K562 (cell line): ENCODE results near the gene ARID3C. TPM values are rescaled to one million over a fixed set of nuclear protein-coding genes. Genes with fewer than 3 reads are reported as not detected.

ENCODE experiments used
- BACH1 ChIP-seq: fragments of 200-800 bp; sonication (Bioruptor generic); IDR thresholded peaks from 2 replicates; pipeline ENCODE4 v1.6.1; 2016; ENCODE audit warnings: missing genetic modification characterization, missing compliant biosample characterization
- BHLHE40 ChIP-seq: IDR thresholded peaks from 2 replicates; pipeline ENCODE4 v1.6.1; 2011; ENCODE audit warnings: low read length, improper control_type of control experiment
- BRD9 ChIP-seq: fragments of 450-650 bp; IDR thresholded peaks from 2 replicates; pipeline ENCODE4 v1.6.1; 2018; ENCODE audit warnings: low read depth; ENCODE audit not compliant: partially characterized antibody
- C11orf30 ChIP-seq: fragments of 450-650 bp; IDR thresholded peaks from 2 replicates; pipeline ENCODE4 v1.6.1; 2016; ENCODE audit warnings: low read depth, mild to moderate bottlenecking
- CREBBP ChIP-seq: IDR thresholded peaks from one replicate; pipeline ENCODE4 v1.6.1; 2012; ENCODE audit warnings: low read depth, mild to moderate bottlenecking, control low read depth, inconsistent platforms, low read length
- DDX20 ChIP-seq: fragments of 450-650 bp; IDR thresholded peaks from 2 replicates; pipeline ENCODE4 v1.6.1; 2016; ENCODE audit warnings: missing genetic modification characterization, low read depth, mild to moderate bottlenecking, missing compliant biosample characterization, moderate library complexity
- ETV6 ChIP-seq, 3 experiments: fragments of 150-350 bp in 1 of 3; sonication (generic) in 1 of 3; formaldehyde crosslinking in 1 of 3; IDR thresholded peaks; 2 replicates each; pipeline versions ENCODE4 v1.6.1 to v1.8.0; 2014 to 2022; ENCODE audit warnings: borderline replicate concordance in 2 of 3, low read depth in 2 of 3, antibody characterized with exemption in 1 of 3, low read length in 1 of 3, mild to moderate bottlenecking in 1 of 3, missing genetic modification reagents in 1 of 3
- FOXO4 ChIP-seq: fragments of 450-650 bp; formaldehyde crosslinking; IDR thresholded peaks from 2 replicates; pipeline ENCODE4 v1.4.0; 2020; ENCODE audit warnings: mild to moderate bottlenecking, moderate library complexity
- GTF2E2 ChIP-seq: fragments of 200-800 bp; sonication (Bioruptor generic); IDR thresholded peaks from 2 replicates; pipeline ENCODE4 v1.6.1; 2016; ENCODE audit warnings: missing genetic modification characterization, missing compliant biosample characterization
- GTF3C2 ChIP-seq: IDR thresholded peaks from 3 replicates; pipeline ENCODE4 v1.6.1; 2011; ENCODE audit warnings: borderline replicate concordance, mild to moderate bottlenecking, moderate library complexity; ENCODE audit not compliant: insufficient read length; ENCODE audit errors: extremely low read depth
- NR3C1 ChIP-seq: sonication (generic); formaldehyde crosslinking; IDR thresholded peaks from 2 replicates; pipeline ENCODE4 v1.8.1; 2022; ENCODE audit warnings: missing genetic modification reagents
- SMARCE1 ChIP-seq: fragments of 450-650 bp; IDR thresholded peaks from 2 replicates; pipeline ENCODE4 v1.7.1; 2016; ENCODE audit warnings: mild to moderate bottlenecking
- TFAM ChIP-seq: fragments of 250-450 bp; sonication (Bioruptor Pico); conservative IDR thresholded peaks from 2 replicates; pipeline ENCODE4 v1.5.0; 2021; ENCODE audit warnings: mild to moderate bottlenecking, moderate library complexity
- XRCC3 ChIP-seq: fragments of 450-650 bp; IDR thresholded peaks from 2 replicates; pipeline ENCODE4 v1.6.1; 2017; ENCODE audit warnings: mild to moderate bottlenecking, moderate library complexity
- ZFP91 ChIP-seq: sonication (generic); formaldehyde crosslinking; IDR thresholded peaks from 2 replicates; pipeline ENCODE4 v1.8.0; 2022; ENCODE audit warnings: mild to moderate bottlenecking, missing genetic modification reagents
- ZNF197 ChIP-seq: fragments of 200-800 bp; sonication (Bioruptor generic); IDR thresholded peaks from 2 replicates; pipeline ENCODE4 v1.6.1; 2016; ENCODE audit warnings: low read depth, missing genetic modification characterization, missing compliant biosample characterization
- ZNF592 ChIP-seq: fragments of 450-650 bp; IDR thresholded peaks from 2 replicates; pipeline ENCODE4 v1.6.1; 2017; ENCODE audit warnings: antibody characterized with exemption, mild to moderate bottlenecking
- polyA plus RNA-seq, 8 experiments: library from polyadenylated mRNA; depleted of rRNA in 4 of 8; stranded (reverse) in 5 of 8; unstranded in 3 of 8; fragments of >200 nt; fragmentation: Nextera tagmentation in 2 of 8; fragmentation: Illumina TruSeq in 1 of 8; extraction: Ambion mirVana in 2 of 8; extraction: Trizol in 1 of 8; gene quantifications; 2 replicates each; pipeline versions ENCODE4 v1.2.1 to v1.2.3, GENCODE V29; 2011 to 2014; ENCODE audit warnings: inconsistent platforms in 1 of 8, missing spikeins in 1 of 8
- total RNA-seq, 7 experiments: library from RNA; depleted of rRNA in 6 of 7; stranded (reverse); fragments of >200 nt in 6 of 7; fragmentation: Illumina TruSeq in 2 of 7; extraction: Trizol in 2 of 7; gene quantifications; 2 replicates each; pipeline versions ENCODE4 v1.2.1 to v1.2.3, GENCODE V29; 2011 to 2021; ENCODE audit warnings: low replicate concordance in 1 of 7

Gene ARID3C
- total and polyA plus RNA-seq, 9 of the 15 experiments (the other 6 are each of a cell fraction or from before 2014, with no cell fraction given): not detected

GRCh38 chr9:34637356-34638137, 8.7 kb upstream of the ARID3C start, which contains the start of gene SIGMAR1 (continued):
- TF ChIP-seq SMARCE1 (no peak), NR3C1 (CRISPR knock-in tag) (0 out of 2 replicates have a peak, but pooled peaks have one; percentile 59), BHLHE40 (peak; percentile 76), GTF2E2 (tag) (no peak), ZNF197 (no peak), ETV6 (IDR thresholded peaks at IDR 0.05; ENCODE audit: borderline replicate concordance in 1 of 2, low read depth in 2 of 2, low read length in 1 of 2) (no peak), ETV6 (CRISPR knock-in tag; IDR thresholded peaks at IDR 0.05; ENCODE audit: borderline replicate concordance) (no peak), BRD9 (no peak), TFAM (CRISPR knock-in tag) (no peak), ZNF592 (peak; percentile 56; the same call in 1 of the 2 replicates), C11orf30 (no peak), CREBBP (no peak), GTF3C2 (no peak), FOXO4 (CRISPR knock-in tag) (no peak), BACH1 (no peak), DDX20 (no peak), ZFP91 (CRISPR knock-in tag) (no peak), XRCC3 (no peak)
